ENCODE data around the gene TMEM242. TPM values are rescaled to one million over a fixed set of nuclear protein-coding genes. Genes with fewer than 3 reads are reported as not detected.

TMEM242 gene
- total and polyA plus RNA-seq, 2 of the 13 experiments (the other 11 are each of a cell fraction or from before 2014, with no cell fraction given) = 5.6 to 11.1 TPM

- TF ChIP-seq, protein P1, sequence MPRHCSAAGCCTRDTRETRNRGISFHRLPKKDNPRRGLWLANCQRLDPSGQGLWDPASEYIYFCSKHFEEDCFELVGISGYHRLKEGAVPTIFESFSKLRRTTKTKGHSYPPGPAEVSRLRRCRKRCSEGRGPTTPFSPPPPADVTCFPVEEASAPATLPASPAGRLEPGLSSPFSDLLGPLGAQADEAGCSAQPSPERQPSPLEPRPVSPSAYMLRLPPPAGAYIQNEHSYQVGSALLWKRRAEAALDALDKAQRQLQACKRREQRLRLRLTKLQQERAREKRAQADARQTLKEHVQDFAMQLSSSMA (CRISPR knock-in tag; IDR thresholded peaks at IDR 0.05) = no peak
- no peak for TF ChIP-seq SETDB1 (CRISPR knock-in tag; IDR thresholded peaks at IDR 0.05; ENCODE audit: borderline replicate concordance)
- TF ChIP-seq GFI1 (CRISPR knock-in tag; IDR thresholded peaks at IDR 0.05; ENCODE audit: borderline replicate concordance) = no peak
- no peak for TF ChIP-seq ZNF501 (CRISPR knock-in tag; IDR thresholded peaks at IDR 0.05)
- TF ChIP-seq SOX5 (CRISPR knock-in tag; IDR thresholded peaks at IDR 0.05; ENCODE audit: borderline replicate concordance) = peak; percentile 55; the same call in 1 of the 2 replicates
- TF ChIP-seq MAF1 (CRISPR knock-in tag; IDR thresholded peaks at IDR 0.05; ENCODE audit: borderline replicate concordance) = no peak
- TF ChIP-seq RARG (CRISPR knock-in tag; IDR thresholded peaks at IDR 0.05; ENCODE audit: low read depth) = no peak
- no peak for TF ChIP-seq ZKSCAN1 (IDR thresholded peaks at IDR 0.05; ENCODE audit: low read length)
- no peak for TF ChIP-seq ZNF558 (CRISPR knock-in tag; IDR thresholded peaks at IDR 0.05; ENCODE audit: borderline replicate concordance)
- TF ChIP-seq RBM39 (IDR thresholded peaks at IDR 0.05; ENCODE audit: low read depth, low read length, poor library complexity, severe bottlenecking) = no peak
- no peak for TF ChIP-seq ZNF616 (CRISPR knock-in tag; IDR thresholded peaks at IDR 0.05; ENCODE audit: low read depth)
- TF ChIP-seq TBL1XR1 (IDR thresholded peaks at IDR 0.05; ENCODE audit: borderline replicate concordance, low read length, partially characterized antibody) = no peak
- TF ChIP-seq, protein P2, sequence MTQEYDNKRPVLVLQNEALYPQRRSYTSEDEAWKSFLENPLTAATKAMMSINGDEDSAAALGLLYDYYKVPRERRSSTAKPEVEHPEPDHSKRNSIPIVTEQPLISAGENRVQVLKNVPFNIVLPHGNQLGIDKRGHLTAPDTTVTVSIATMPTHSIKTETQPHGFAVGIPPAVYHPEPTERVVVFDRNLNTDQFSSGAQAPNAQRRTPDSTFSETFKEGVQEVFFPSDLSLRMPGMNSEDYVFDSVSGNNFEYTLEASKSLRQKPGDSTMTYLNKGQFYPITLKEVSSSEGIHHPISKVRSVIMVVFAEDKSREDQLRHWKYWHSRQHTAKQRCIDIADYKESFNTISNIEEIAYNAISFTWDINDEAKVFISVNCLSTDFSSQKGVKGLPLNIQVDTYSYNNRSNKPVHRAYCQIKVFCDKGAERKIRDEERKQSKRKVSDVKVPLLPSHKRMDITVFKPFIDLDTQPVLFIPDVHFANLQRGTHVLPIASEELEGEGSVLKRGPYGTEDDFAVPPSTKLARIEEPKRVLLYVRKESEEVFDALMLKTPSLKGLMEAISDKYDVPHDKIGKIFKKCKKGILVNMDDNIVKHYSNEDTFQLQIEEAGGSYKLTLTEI (CRISPR knock-in tag; conservative IDR thresholded peaks at IDR 0.05) = no peak
- TF ChIP-seq KAT8 (CRISPR knock-in tag; IDR thresholded peaks at IDR 0.05) = peak; percentile 21; the same call in 1 of the 2 replicates
- TF ChIP-seq ZNF556 (CRISPR knock-in tag; IDR thresholded peaks at IDR 0.05; ENCODE audit: borderline replicate concordance) = no peak
- TF ChIP-seq TARDBP (CRISPR knock-in tag; IDR thresholded peaks at IDR 0.05) = no peak
- no peak for TF ChIP-seq ZNF337 (CRISPR knock-in tag; IDR thresholded peaks at IDR 0.05; ENCODE audit: borderline replicate concordance, low read depth)
- TF ChIP-seq, protein P3, sequence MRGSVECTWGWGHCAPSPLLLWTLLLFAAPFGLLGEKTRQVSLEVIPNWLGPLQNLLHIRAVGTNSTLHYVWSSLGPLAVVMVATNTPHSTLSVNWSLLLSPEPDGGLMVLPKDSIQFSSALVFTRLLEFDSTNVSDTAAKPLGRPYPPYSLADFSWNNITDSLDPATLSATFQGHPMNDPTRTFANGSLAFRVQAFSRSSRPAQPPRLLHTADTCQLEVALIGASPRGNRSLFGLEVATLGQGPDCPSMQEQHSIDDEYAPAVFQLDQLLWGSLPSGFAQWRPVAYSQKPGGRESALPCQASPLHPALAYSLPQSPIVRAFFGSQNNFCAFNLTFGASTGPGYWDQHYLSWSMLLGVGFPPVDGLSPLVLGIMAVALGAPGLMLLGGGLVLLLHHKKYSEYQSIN (CRISPR knock-in tag; IDR thresholded peaks at IDR 0.05; ENCODE audit: borderline replicate concordance) = no peak
- TF ChIP-seq, protein P4, sequence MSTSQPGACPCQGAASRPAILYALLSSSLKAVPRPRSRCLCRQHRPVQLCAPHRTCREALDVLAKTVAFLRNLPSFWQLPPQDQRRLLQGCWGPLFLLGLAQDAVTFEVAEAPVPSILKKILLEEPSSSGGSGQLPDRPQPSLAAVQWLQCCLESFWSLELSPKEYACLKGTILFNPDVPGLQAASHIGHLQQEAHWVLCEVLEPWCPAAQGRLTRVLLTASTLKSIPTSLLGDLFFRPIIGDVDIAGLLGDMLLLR (CRISPR knock-in tag; IDR thresholded peaks at IDR 0.05) = no peak
- TF ChIP-seq RFXAP (CRISPR knock-in tag; IDR thresholded peaks at IDR 0.05; ENCODE audit: borderline replicate concordance) = no peak
- no peak for TF ChIP-seq ISX (CRISPR knock-in tag; conservative IDR thresholded peaks at IDR 0.05)
- TF ChIP-seq GATAD1 (CRISPR knock-in tag; IDR thresholded peaks at IDR 0.05) = no peak
- no peak for TF ChIP-seq HNF4A (CRISPR knock-in tag; IDR thresholded peaks at IDR 0.05)
- TF ChIP-seq ATF3 (CRISPR knock-in tag; IDR thresholded peaks at IDR 0.05) = no peak
- TF ChIP-seq FOXP1 (IDR thresholded peaks at IDR 0.05) = no peak
- TF ChIP-seq FOXP1 (CRISPR knock-in tag; IDR thresholded peaks at IDR 0.05) = no peak
- TF ChIP-seq SAP130 (CRISPR knock-in tag; IDR thresholded peaks at IDR 0.05; ENCODE audit: low read depth) = peak; percentile 21; the same call in 1 of the 2 replicates
- 0 out of 2 replicates have a peak, but pooled peaks have one; percentile 13 for TF ChIP-seq RARA (CRISPR knock-in tag; IDR thresholded peaks at IDR 0.05)
- no peak for TF ChIP-seq ZNF121 (CRISPR knock-in tag; IDR thresholded peaks at IDR 0.05)
- no peak for TF ChIP-seq ZNF570 (CRISPR knock-in tag; IDR thresholded peaks at IDR 0.05; ENCODE audit: borderline replicate concordance)
Observed at GRCh38 chr6:157343732-157344131, 20.4 kb upstream of the TMEM242 start (continued).
